Omental fat pad (tissue), 4 donors: ENCODE measurements around the gene CECR2. TPM values are rescaled to one million over a fixed set of nuclear protein-coding genes. Genes with fewer than 3 reads are reported as not detected.

ENCODE experiments used
- ATAC-seq: fragments of 150-250 bp; one replicate; pipeline ENCODE4 v1.9.1; 2016; ENCODE audit warnings: mild to moderate bottlenecking, moderate library complexity; ENCODE audit not compliant: low FRiP score
- DNase-seq: peaks from one replicate; pipeline ENCODE4 v3.0.0-alpha.2; 2019; ENCODE audit warnings: low spot score
- total RNA-seq, 4 donors: library from RNA; depleted of rRNA; stranded (reverse); fragments of >200 nt; gene quantifications; one replicate each; pipeline ENCODE4 v1.1.0, GENCODE V29; 2016
- TF ChIP-seq, protein P1 (sequence below), 3 donors: fragments of 450-650 bp; IDR thresholded peaks; one replicate each; pipeline ENCODE4 v1.5.1; 2016 to 2017; ENCODE audit warnings: antibody characterized with exemption in 3 of 3, mild to moderate bottlenecking in 3 of 3, moderate library complexity in 2 of 3

Gene CECR2
- total RNA-seq, 4 donors from 2014 or later: 0.24 to 3.9 (median 0.70) TPM

DNA sequence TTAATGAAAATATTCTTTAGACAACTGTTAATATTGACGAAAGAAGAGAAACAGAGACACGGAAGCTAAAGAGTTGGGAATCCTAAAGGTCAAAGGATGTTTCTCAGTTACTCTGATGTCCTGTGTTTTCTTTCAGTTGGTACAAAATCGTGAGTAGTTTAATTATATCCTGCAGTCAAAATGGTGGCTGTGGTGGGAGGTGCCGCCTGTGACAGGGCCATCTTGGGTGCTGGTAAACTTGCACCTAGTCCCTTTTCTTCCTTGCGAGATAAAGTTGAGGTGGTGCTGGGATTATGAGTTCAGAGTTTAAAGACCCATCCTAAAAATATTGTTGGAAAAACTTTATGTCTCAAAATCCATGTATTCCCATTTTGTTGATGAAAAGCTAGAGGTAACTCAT is 2.2 kb downstream of the CECR2 start:
- DNase-seq: no peak
- ATAC-seq: no peak
- TF ChIP-seq, protein P1, sequence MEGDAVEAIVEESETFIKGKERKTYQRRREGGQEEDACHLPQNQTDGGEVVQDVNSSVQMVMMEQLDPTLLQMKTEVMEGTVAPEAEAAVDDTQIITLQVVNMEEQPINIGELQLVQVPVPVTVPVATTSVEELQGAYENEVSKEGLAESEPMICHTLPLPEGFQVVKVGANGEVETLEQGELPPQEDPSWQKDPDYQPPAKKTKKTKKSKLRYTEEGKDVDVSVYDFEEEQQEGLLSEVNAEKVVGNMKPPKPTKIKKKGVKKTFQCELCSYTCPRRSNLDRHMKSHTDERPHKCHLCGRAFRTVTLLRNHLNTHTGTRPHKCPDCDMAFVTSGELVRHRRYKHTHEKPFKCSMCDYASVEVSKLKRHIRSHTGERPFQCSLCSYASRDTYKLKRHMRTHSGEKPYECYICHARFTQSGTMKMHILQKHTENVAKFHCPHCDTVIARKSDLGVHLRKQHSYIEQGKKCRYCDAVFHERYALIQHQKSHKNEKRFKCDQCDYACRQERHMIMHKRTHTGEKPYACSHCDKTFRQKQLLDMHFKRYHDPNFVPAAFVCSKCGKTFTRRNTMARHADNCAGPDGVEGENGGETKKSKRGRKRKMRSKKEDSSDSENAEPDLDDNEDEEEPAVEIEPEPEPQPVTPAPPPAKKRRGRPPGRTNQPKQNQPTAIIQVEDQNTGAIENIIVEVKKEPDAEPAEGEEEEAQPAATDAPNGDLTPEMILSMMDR (IDR thresholded peaks at IDR 0.05): no peak

DNA sequence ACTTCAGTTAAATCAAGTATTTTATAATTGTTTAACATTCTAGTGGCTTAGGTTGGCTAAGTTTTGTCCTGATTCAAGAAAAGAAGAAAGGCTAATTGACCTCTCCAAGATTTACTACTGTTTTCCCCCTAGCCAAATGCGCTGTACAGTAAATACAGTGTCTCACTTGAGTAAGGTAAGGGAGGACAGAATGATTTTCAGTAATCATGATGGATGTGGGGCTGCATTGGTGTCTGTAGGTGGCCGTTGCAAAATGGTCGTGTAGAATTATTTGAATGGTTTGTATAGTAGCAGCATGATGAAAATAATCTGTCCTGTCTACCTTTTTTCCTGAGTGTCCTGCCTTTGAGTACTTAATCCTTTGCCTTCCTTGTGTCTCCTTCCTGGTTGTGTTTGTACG is 4.6 kb downstream of the CECR2 start:
- TF ChIP-seq, protein P1 (IDR thresholded peaks at IDR 0.05): no peak
- no peak for DNase-seq
- ATAC-seq: no peak

DNA sequence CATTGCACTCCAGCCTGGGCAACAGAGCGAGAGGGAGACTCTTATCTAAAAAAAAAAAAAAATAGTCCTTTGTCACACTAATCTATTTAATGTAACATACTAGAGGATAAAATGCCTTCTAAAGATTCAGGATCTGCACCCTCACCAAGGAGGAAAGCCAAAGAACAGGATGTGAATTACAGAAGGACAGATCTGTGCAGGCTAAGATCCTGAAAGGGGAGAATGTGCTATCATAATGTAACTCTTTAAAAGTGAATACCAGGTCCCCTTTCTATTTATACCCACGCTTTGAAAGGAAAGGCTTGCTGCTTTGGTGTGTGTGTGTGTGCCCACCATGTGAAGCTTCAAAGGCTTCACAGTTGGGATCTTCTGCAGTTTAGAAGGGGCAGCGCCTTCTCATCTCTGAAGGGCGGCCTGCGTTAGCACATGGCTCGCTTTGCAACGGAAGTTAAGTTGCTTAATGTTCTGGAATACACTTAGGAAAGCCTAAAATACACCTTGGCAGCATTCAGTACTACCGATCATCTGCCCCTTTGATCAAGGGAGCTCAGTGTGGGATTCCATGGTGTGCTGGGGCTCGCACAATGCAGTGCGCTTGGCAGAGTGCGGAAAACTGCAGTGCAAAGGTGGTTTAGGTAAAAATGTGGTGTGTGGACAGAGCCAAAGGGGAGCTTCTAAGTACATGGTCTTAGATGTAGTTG is 6.8 kb downstream of the CECR2 start:
- TF ChIP-seq, protein P1 (IDR thresholded peaks at IDR 0.05): no peak
- DNase-seq: no peak
- ATAC-seq: no peak

DNA sequence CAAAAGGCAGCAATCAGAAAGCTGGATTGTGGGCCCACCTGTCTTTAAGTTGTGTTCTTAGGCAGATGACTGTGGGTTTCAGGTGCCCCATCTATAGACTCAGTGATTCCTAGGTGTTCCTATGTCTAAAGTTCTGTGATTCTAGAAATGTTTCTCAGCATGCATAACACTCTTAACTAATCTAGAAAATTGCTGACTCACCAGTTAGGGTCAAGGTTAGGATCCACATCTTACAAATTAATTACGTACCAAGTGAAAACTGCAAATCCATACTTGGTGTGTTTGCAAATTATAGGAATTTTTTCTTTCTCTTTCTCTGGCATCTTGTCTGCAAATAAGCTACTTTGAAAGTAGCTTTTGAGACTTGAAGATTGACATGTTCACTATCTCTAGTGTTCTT is 7.7 kb downstream of the CECR2 start:
- TF ChIP-seq, protein P1 (IDR thresholded peaks at IDR 0.05): no peak
- no peak for ATAC-seq
- DNase-seq: no peak

DNA sequence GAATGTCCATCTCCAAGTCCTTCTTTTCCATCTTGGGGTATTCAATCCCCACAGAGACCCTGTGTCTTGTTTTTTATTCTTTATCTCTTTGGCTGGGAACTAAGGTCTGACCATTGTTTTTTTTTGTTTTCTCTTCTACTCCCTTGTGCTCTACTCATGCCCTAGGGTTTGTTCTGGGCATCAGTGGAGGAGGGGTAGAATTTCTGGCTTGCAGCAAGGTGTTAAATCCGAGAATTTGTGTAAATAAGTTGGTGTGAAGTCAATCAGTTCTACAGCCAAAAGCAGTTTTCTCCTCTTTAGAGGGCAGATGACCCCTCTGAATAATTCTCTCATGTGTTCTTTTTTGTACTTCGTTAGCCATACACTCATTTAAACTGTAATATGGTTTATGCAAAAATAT is 10.7 kb downstream of the CECR2 start:
- no peak for ATAC-seq
- TF ChIP-seq, protein P1 (IDR thresholded peaks at IDR 0.05): no peak
- DNase-seq: no peak

DNA sequence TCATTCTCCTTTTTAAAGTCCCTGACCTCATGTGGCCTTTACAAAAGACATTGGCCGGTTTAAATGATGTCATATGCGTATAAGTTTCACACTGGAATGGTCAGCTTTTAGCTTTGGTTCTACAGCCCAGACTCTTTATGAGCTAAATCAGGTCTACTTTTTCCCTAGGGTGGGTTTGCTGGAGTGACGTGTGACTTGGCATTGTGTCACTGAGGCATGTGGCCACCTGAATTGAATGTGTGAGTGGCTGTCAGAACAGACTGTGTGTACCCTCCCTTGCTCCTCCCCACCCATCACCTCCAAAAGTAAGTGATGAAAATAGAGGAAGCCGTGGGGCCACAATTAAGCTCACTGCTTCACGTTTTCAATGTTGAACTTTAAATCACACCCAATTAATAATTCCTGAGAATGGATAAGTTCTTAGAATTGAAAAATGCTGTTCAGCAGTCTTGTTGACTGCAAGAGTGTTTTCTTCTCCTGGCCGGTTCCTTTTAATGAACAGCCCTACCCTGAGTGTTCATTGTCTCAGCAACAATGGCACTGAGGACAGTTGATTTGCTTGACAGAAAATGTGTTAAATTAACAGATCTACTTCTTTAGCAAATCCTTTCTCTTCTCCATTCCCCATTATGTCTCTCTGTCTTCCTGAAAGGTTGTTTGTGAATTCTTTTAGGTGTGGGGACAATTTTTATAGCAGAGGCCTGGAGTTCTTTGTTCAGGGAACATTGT is 11.3 kb downstream of the CECR2 start:
- DNase-seq (no peak), ATAC-seq (no peak)
- TF ChIP-seq, protein P1 (IDR thresholded peaks at IDR 0.05): no peak
